ENCODE data around the gene GGPS1. TPM values are rescaled to one million over a fixed set of nuclear protein-coding genes. Genes with fewer than 3 reads are reported as not detected.

Gene GGPS1
- total RNA-seq, 4 donors from 2014 or later = 25.7 to 30.5 (median 28.7) TPM

DNA sequence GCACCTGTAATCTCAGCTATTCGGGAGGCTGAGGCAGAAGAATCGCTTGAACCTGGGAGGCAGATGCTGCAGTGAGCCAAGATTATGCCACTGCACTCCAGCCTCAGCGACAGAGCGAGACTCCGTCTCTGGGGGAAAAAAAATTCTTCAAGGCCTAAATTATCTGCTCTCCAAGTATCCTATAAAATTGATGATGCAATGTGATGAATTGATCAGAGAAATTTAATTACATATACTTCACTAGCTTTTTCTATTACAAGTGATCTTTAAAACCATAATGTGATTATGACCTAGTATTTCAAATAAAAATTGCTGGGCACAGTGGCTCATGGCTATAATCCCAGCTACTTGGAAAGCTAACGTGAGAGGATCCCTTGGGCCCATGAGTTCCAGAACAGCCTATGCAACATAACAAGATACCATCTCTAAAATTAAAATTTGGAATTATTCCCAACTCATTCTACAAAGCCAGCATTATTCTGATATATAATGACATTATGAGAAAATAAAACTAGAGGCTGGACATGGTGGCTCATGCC lies 44.1 kb upstream of the GGPS1 start:
- Histone ChIP-seq H3K4me3 (no peak overlapping the region), H3K27ac (replicated peaks in 1 of 4) (no peak overlapping the region), H3K9me3 (no peaks in the 10 kb centered on the region), H3K27me3 (no peaks in the 10 kb centered on the region), H3K36me3 (no peaks in the 10 kb centered on the region), H3K4me1 (peaks cover 5 to 52% (median 45%) of the 10 kb centered on the region in 4 donors)
- WGBS = 81% methylated on average over 6 of the region's 6 CpGs
- no peak for DNase-seq (ENCODE audit: extremely low spot score)
- intact Hi-C loops (cut with DNase I) = no loop called here
- TF ChIP-seq CTCF (IDR thresholded peaks at IDR 0.05) (no peak), EP300 (IDR thresholded peaks at IDR 0.05) (no peak), POLR2AphosphoS5 (IDR thresholded peaks at IDR 0.05) (no peak), POLR2A (IDR thresholded peaks at IDR 0.05; ENCODE audit: low read depth) (no peak)

GRCh38 chr1:235286667-235287066 lies 41.7 kb upstream of the GGPS1 start:
- H3K4me3 ChIP-seq = no peak overlapping the region
- WGBS = 100% methylated on average over 1 of the region's 1 CpG
- intact Hi-C loops (cut with DNase I) = no loop called here
- peaks cover 0 to 54% (median 41%) of the 10 kb centered on the region in 4 donors for H3K4me1 ChIP-seq
- no peak for TF ChIP-seq EP300 (IDR thresholded peaks at IDR 0.05)
- TF ChIP-seq POLR2A (IDR thresholded peaks at IDR 0.05; ENCODE audit: low read depth) = no peak
- no peak for TF ChIP-seq CTCF (IDR thresholded peaks at IDR 0.05)
- TF ChIP-seq POLR2AphosphoS5 (IDR thresholded peaks at IDR 0.05) = no peak
- H3K27me3 ChIP-seq = no peaks in the 10 kb centered on the region
- H3K27ac ChIP-seq (replicated peaks in 1 of 4) = no peak overlapping the region
- H3K36me3 ChIP-seq = no peaks in the 10 kb centered on the region
- no peaks in the 10 kb centered on the region for H3K9me3 ChIP-seq
- DNase-seq (ENCODE audit: extremely low spot score) = no peak

GRCh38 chr1:235287208-235287882 lies 41.0 kb upstream of the GGPS1 start:
- no peaks in the 10 kb centered on the region for H3K9me3 ChIP-seq
- H3K36me3 ChIP-seq = no peaks in the 10 kb centered on the region
- no peak overlapping the region for H3K4me3 ChIP-seq
- no peak overlapping the region for H3K27ac ChIP-seq (replicated peaks in 1 of 4)
- no peaks in the 10 kb centered on the region for H3K27me3 ChIP-seq
- H3K4me1 ChIP-seq = peaks cover 4 to 57% (median 42%) of the 10 kb centered on the region in 4 donors
- 85% methylated on average over 4 of the region's 4 CpGs for WGBS
- no peak for DNase-seq (ENCODE audit: extremely low spot score)
- TF ChIP-seq POLR2AphosphoS5 (IDR thresholded peaks at IDR 0.05) = no peak
- TF ChIP-seq EP300 (IDR thresholded peaks at IDR 0.05) = no peak
- no peak for TF ChIP-seq CTCF (IDR thresholded peaks at IDR 0.05)
- no peak for TF ChIP-seq POLR2A (IDR thresholded peaks at IDR 0.05; ENCODE audit: low read depth)
- intact Hi-C loops (cut with DNase I) = no loop called here

- Histone ChIP-seq H3K36me3 (no peaks in the 10 kb centered on the region), H3K9me3 (no peaks in the 10 kb centered on the region), H3K4me3 (no peak overlapping the region), H3K4me1 (peaks cover 4 to 57% (median 41%) of the 10 kb centered on the region in 4 donors), H3K27me3 (no peaks in the 10 kb centered on the region), H3K27ac (replicated peaks in 1 of 4) (no peak overlapping the region)
- no peak for TF ChIP-seq CTCF (IDR thresholded peaks at IDR 0.05)
- TF ChIP-seq POLR2AphosphoS5 (IDR thresholded peaks at IDR 0.05) = no peak
- TF ChIP-seq POLR2A (IDR thresholded peaks at IDR 0.05; ENCODE audit: low read depth) = no peak
- TF ChIP-seq EP300 (IDR thresholded peaks at IDR 0.05) = no peak
- intact Hi-C loops (cut with DNase I) = no loop called here
- 87% methylated on average over 12 of the region's 12 CpGs for WGBS
- no peak for DNase-seq (ENCODE audit: extremely low spot score)
Observed at GRCh38 chr1:235289859-235290739, 38.3 kb upstream of the GGPS1 start.

Measured in esophagus muscularis mucosa (tissue), 4 donors.